Fibroblast of skin of back (primary cell): ENCODE results near the gene MYOZ3.

Experiments used
- DNase-seq: peaks from one replicate; pipeline ENCODE4 v3.0.0-alpha.2; 2013

Gene MYOZ3

GRCh38 chr5:150642991-150643710 is 17.9 kb upstream of the MYOZ3 start:
- no peak for DNase-seq

GRCh38 chr5:150644058-150644457 is 17.0 kb upstream of the MYOZ3 start:
- peak; percentile 34 for DNase-seq

- no peak for DNase-seq
These were observed 16.5 kb upstream of the MYOZ3 start for GRCh38 chr5:150644514-150644913.

GRCh38 chr5:150645070-150645700 is 15.9 kb upstream of the MYOZ3 start:
- peak; percentile 92 for DNase-seq

GRCh38 chr5:150647275-150648251 is 13.5 kb upstream of the MYOZ3 start:
- DNase-seq = no peak

- DNase-seq = no peak
These were observed 12.6 kb upstream of the MYOZ3 start for GRCh38 chr5:150648294-150649107.

- no peak for DNase-seq
These were observed 11.7 kb upstream of the MYOZ3 start for GRCh38 chr5:150649108-150650020.

- DNase-seq = no peak
These were observed 10.7 kb upstream of the MYOZ3 start for GRCh38 chr5:150650021-150651006.

GRCh38 chr5:150651382-150651781 is 9.7 kb upstream of the MYOZ3 start:
- DNase-seq = no peak

GRCh38 chr5:150651924-150652671 is 9.0 kb upstream of the MYOZ3 start:
- DNase-seq = no peak

GRCh38 chr5:150653145-150653761 is 7.8 kb upstream of the MYOZ3 start:
- peak; percentile 72 for DNase-seq

GRCh38 chr5:150653762-150654556 is 7.1 kb upstream of the MYOZ3 start:
- DNase-seq = peak; percentile 50

GRCh38 chr5:150655221-150655620 is 5.8 kb upstream of the MYOZ3 start:
- no peak for DNase-seq

GRCh38 chr5:150656191-150657132 is 4.6 kb upstream of the MYOZ3 start:
- peak; percentile 57 for DNase-seq

- no peak for DNase-seq
These were observed 2.9 kb upstream of the MYOZ3 start for GRCh38 chr5:150658121-150658520.

- no peak for DNase-seq
These were observed 2.3 kb upstream of the MYOZ3 start for GRCh38 chr5:150658699-150659265.
